Measurements from ENCODE around the gene NLRP12.
"Not testable (repeated sequence)": the region's sequence is repeated elsewhere in the genome, so short reads cannot be mapped to it uniquely, and the experiment has no call there.

NLRP12 gene

GRCh38 chr19:53768401-53768800 lies 55.7 kb downstream of the NLRP12 start:
- in situ Hi-C loops (cut with MboI; ENCODE audit: low pct_unique_long_range_greater_than_20kb, low sequenced_read_pairs, unreplicated experiment): no loop called here
- DNase-seq (ENCODE audit: low spot score): no peak
- TF ChIP-seq CTCF (IDR thresholded peaks at IDR 0.05; ENCODE audit: extremely low read depth, insufficient read depth, missing control alignments): no peak

GRCh38 chr19:53758991-53759390 lies 65.1 kb downstream of the NLRP12 start:
- DNase-seq (ENCODE audit: low spot score); in situ Hi-C loops (cut with MboI; ENCODE audit: low pct_unique_long_range_greater_than_20kb, low sequenced_read_pairs, unreplicated experiment): not testable (repeated sequence)
